COR-L47 (cell line): ENCODE measurements around the gene THAP10.
"Not testable (repeated sequence)": the region's sequence is repeated elsewhere in the genome, so short reads cannot be mapped to it uniquely, and the experiment has no call there.

Source experiments
- DNase-seq: peaks from one replicate; lab custom pipeline; 2025; lab: John Stamatoyannopoulos, UW

The THAP10 gene

DNA sequence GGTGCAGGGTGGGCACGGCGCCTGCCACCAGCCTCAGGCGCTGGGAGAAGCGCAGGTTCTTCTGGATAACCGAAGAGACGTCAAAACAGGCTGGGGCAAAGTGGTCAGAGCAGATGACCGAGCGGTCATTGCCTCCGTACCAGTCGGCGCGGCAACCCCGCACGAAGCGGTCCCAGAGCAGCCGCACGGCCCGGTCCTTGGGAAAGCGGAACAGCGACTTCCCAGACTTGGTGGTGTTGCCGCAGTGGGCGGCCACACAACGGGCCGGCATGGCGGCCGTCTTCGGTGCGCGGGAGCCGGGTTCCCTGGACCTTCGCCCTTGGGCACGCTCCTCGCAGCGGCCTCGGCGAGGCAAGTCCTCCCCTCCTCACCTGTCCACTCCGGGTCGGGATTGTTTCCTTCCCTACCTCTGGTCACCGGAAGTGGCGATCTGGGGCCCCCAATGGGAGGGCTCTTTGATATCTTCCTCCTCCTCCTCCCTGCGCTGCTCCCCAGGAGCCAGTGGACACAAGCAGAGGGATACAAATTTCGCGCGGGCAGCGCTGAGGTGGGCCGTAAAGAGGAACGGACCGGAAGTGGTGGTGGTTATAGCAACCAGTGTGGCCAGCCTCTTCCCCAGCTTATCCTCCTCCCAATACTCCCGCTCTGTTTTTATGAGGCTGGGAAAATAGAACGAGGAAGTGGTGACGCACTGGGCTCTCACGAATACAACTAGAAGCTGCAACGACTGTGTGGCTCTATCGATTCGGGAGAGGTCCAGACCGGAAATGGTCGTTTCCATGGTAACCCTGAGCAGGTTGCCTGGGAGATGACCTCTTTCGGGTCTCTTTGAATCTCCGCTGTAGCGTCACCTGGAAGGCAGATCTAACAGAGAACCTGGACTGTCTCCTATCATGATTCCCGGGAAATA, at the start of gene THAP10, which contains the start of gene LRRC49:
TSS of gene THAP10 (minus strand) at position 432 of the 910 bp plus-strand sequence. CDS start at position 271, 161 bp downstream.
TSS of gene LRRC49 (plus strand) at position 825 of the 910 bp plus-strand sequence. CDS start at position 894, 69 bp downstream.
- DNase-seq = peak; percentile 97

DNA sequence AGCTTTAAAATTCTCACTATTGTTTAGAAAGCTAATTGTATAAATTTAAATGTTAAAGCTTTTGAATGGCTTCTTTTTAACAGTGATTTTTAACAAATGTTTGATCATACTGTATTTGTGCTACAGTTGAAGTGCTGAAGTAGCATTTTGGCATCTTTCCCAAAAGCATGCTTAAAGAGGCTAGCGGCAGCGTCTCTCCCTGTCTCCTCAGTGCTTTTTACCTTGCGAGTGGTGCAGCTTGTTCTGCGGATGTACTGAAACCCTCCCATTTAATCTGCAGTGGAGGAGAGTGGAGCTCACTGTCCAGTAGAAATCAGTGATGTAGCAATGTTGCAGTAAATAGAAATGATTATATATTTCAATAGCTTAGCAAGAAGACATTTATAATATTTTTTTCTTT, 44.1 kb upstream of the THAP10 start:
- peak; percentile 52 for DNase-seq

DNA sequence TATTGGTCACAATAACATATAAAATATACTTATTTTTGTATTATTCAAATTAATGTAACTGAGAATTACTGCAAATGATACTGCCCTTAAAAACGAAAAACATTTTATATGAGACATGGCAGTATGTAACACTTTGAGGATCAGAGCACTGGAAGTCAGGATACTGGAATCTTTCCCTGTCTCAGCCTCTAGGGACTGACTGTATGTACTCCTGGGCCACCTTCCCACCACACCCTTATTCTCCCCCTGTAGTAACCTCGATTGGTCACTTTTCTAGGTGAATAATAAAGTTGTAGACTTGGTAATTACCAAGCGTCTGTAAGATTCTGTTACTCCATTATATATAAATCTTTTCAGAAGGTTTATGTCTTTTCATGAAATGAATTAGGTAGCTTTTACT, 43.4 kb upstream of the THAP10 start:
- no peak for DNase-seq

DNA sequence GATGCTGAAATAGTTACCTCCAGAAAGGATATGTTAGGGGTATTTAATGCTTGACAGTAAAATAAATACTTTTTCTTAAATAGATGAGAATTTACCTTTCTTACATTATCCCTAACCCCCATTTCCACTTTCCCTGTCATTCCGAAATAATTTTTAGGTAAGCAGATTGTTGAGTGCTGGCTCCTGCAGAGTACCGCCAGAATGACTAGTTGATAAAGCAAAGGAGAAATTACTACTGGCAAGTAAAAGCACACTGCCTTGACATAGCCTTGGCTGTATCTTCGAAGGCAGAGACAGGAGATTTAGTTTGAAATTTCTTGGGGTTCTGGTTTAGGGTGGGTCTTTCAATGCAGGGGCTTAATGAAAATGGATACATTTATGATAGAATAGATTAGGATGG, 41.2 kb upstream of the THAP10 start:
- no peak for DNase-seq

DNA sequence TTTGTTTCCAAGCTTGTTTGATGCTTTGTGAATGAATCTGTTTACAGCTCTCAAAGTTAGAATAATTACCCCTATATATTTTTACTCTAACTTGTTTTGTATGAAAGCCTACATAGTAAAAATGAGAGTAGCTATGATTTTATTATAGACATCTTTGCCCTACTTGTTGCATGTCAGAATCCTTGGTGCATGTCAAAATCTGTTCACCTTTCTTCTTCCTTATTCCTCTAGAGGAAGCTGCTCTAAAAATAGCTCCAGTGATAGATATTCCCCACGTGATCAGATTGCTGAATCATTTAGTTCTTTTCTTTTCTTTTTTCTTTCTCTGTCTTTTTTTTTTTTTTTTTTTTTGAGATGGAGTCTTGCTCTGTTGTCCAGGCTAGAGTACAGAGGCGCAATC, 40.2 kb upstream of the THAP10 start:
- DNase-seq = no peak

DNA sequence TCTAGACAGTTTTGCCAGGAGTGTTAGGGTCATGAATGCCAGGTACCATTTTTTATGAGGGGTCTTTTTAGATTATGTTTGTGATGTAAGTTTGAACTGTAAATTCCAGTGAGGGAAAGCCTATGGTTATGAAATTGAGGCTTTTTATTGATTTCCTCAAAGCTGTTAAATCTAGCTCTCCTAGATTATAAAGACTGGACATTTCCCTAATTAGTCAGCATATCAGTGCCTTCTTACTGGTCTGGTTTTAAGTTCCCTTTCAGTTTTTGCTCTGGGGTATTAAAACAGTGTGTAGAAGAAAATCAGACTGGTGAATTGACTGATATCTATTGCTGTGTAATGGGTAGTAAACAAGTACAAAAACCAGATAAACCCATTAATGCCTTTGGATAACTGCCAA, 39.6 kb upstream of the THAP10 start:
- DNase-seq = no peak

DNA sequence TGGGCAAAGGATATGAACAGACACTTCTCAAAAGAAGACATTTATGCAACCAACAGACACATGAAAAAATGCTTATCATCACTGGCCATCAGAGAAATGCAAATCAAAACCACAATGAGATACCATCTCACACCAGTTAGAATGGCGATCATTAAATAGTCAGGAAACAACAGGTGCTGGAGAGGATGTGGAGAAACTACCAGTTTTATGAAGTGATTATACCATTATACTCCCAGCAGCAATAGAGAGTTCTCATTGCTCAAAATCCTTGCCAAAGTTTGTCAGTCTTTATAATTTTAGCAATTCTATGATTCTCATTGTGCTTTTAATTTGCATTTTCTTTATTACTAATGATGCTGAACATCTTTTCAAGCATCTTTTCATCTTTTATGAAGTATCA, 34.7 kb upstream of the THAP10 start:
- DNase-seq = not testable (repeated sequence)

DNA sequence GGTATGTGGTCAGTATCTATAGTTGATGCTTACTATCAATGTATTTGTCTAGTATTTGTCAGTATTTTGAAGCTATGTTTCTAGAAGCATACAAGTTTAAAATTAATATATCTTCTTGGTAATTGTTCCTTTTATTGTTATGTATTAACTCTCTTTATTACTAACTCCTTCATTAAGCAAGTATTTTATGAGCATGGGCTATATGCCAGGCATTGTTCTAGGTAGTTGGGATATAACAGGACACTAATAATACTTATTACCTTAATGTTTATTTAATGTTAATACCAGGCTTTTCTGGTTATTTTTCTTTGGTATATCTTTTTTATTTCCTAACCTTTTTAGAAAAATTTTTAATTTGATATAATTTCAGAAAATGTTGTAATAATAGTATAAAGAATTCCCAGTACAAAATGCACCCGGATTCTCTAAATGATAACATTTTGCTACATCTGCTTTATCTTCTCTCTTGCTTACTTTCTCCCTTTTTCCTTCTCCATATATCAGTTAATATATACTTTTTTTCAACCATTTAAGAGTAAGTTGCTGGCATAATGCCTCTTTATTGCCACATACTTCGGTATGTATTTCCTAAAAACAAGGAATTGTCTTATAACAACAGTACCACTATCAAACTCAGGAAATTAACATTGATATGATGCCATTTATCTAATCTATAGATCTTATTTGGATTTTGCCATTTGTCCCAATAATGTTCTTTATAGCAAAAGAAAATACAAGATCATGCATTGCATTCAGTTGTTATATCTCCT, 31.3 kb upstream of the THAP10 start:
- no peak for DNase-seq

DNA sequence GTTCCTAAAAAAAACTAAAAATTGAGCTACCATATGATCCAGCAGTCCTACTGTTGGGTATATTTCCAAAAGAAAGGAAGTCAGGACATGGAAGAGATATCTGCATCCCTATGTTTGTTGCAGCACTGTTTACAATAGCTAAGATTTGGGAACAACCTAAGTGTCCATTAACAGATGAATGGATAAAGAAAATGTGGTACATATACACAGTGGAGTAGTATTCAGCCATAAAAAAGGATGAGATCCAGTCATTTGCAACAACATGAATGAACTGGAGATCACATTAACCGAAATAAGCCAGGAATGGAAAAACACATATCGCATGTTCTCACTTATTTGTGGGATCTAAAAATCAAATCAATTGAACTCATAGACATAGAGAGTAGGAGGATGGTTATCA, 29.9 kb upstream of the THAP10 start:
- DNase-seq = no peak

DNA sequence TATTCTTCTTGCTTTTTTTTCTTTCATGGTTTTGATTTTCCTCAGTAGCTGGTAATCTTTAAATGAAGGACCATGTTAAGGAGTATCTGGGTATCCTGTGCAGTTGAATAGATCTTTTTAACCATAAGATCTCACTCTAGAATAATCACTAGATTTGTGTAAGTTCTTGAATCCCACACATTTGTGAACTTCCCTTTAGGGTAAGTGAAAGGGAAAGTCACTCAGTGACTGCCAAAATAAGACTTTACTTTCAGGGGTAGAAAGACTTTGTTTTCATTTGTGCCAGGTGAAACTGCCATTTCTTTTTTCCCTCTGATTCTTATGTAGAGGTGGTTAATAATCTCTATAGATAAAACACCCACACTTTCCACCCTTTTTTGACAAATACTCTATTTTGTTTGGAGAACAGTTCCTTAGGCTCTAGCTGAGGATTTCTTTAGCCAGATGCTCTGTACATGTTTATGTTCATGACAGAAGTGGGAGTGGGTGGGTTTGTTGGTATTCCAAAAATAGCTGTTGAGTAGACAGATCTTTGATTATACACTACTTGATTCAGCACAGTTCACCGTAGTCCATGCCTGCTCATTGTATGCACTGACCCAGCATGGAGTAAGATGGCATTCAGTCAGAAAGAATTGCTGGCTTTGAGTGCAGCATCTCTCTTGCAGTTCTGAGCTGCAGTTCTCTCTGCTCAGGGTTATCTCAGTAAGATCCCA, 28.9 kb upstream of the THAP10 start:
- DNase-seq = no peak

DNA sequence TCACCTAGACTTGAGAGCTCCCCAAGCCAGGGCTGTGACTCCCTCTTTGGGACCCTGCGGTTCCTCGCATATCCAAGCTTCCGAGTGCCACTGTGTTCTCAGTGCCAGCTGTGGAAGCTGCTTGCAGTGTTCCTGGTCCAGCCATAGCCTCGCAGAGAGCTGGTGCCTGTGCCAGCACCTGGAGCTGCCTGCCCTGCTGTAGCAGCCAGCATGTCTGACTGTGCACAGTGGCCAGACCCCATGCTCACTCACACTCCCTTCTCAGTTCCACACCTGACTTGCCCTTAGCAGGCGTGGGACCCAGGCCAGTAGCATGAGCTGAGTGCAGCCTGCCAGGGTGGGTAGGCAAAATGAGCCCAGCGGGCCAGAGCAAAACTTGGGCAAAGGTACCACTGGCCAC, 25.7 kb upstream of the THAP10 start:
- DNase-seq = no peak

DNA sequence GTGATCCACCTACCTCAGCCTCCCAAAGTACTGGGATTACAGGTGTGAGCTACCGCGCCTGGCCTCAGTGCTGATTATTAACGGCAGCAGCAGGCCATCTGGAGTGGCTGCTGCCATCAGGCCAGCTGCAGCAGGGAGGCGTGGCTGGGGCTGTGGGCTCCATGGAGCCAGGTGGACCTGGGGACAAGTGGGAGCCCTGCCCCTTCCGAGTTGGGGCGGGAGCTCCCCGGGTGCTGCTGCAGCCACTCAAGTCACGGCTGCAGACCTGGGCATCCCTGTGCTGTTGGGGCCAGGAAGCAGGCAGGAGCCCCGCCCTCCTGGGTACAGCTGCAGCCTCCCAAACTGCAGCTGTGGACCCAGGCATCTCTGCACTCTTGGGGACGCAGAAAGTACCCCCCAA, 24.3 kb upstream of the THAP10 start:
- DNase-seq = no peak

DNA sequence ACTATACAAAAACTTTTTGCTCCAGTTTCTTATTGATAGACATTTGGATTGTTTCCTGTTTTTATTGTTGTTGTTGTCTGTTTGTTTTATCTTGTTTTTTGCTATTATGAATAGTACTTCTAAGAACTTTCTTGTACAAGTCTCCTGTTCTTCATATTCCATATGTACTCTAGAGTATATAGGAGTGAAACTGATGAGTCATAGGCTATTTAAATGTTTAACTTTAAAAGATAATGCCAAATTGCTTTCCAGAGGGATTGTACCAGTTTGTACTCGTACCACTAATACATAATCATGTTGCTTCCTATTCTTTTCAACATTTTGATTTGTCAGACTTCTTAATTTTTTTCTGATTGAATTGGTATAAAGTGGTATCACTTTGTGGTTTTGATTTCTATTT, 20.0 kb upstream of the THAP10 start:
- DNase-seq = no peak

DNA sequence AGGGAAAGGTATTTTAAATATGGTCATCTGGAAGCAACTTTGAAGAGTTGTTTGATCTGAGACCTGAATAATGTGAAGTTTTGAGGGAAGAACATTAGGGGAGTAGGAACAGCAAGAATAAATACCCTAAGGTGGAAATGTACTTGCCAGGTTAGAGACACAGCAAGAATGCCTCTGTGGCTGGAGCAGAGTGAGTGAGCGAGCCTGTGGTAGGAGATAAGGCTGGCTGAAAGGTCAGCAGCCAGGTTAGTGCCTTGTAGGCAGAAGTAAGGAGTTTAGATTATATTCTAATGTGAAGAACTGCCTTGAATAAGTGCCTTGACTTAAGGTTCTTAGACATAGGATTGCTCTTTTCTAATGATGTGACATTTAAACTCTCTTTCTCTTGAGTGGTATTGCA, 18.7 kb upstream of the THAP10 start:
- no peak for DNase-seq

DNA sequence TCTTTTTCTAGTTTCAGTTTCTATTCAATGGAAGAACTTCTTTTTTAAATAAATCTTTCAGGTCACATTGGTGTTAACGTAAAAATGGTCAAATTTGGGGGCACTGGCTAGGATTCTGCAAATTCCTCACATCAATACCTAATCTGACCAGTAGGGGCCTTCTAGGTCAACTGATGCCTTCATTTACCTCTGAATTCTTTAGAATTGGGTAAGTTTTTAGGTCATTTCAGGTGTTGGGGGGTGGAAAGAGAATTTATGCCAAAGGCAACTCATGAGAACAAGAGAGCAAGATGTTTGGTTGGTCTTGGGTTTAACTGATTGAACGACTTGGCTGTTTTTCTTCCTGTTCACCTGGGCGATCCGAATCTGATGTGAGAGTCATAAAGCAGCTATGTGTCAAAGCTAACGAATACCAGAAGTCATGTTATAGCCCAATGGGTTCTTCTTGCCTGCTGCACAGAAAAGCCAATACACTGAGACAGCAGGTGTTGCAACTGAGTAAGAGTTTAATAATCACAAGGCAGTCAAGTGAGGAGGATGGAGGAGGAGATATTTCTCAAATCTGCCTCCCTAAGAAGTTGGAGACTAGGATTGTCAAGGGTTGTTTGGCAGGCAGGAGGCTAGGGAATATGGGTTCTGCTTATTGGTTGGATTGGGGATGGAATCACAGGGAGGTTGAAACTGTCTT, 15.7 kb upstream of the THAP10 start:
- DNase-seq = no peak

DNA sequence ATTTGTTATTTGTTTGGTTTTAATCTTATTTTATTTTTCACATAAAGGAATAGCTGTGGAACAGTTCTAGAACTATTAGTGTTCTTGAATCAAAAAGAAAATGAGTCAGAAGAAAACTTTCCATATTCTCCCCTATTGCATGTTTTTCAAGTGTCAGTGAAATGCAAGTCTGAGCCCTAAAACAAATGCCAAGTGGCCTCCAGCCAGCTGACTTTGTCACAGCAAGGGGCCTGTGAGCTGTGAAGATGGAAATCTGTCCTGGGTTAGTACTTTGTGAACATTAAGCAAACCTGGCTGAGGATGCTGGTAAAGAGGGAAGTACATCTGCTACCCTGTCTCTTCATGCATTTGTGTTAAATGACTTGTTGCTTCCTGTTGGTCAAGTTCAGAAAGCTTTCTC, 14.6 kb upstream of the THAP10 start:
- DNase-seq = no peak

DNA sequence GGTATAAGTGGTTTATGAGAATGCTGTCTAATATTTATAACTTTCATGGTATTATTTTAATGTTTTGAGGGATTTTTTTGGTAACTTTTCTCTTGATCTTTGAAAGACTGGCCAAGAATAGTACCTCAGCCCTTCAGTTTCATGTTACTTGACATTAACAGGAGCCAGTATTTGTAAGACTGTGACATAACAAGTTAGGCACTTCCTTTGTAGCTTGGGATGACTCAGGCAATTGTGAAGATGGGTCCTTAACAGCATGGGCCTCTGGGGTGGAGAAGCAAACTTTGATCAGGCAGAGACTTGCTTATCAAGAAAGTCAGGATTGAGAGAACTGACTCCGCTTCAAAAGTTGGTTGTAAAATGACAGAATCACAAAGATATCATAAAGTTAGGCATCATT, 9.9 kb upstream of the THAP10 start:
- no peak for DNase-seq

DNA sequence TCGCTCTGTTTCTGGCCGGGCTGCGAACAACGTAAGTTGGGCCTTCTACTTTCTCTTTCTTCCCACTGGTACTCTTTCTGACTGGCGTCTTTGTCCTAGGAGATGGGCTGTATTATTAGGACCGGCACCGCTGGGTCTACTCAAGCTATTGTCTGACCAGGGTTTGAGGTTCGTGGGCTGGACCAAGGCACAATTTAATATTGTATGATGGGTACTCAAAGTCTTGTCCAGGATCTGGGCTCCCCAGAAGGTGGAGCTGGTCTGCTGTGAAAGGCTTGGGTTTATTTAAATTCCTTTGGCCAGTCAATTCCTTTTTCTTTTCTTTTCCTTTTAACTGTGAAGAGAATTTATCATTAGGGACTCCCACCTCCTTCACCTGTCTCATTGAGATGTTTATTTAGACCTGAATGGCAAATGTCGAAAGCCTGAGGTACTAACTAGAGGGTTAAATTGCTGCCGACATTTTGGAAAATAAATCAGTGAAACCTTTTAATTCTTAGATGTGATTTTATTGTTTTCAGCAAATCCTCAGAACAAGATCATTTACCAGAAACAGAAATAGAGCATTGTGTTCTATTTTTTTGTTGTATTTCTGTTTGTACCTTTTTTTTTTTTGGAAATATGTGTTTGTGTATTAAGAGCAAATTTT, 803 bp upstream of the THAP10 start:
- peak; percentile 75 for DNase-seq

DNA sequence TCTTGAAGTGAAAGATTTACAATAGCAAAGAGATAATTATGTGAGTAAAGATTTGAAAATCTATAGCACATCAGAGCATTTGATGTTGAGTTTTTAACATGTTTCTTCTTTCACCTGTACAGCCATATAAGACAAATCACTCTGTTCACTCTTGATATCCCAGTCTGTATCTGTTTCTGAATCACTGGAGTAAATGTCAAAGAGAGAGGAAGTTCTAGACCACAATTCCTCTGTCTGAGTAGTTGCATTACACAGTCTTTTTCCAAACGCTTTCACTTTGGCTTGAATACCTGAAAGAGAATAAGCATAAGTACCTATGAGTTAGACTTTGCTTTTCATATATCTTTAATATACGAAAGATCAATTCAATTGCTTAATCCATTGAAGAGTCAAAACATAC, 9.9 kb downstream of the THAP10 start:
- no peak for DNase-seq

DNA sequence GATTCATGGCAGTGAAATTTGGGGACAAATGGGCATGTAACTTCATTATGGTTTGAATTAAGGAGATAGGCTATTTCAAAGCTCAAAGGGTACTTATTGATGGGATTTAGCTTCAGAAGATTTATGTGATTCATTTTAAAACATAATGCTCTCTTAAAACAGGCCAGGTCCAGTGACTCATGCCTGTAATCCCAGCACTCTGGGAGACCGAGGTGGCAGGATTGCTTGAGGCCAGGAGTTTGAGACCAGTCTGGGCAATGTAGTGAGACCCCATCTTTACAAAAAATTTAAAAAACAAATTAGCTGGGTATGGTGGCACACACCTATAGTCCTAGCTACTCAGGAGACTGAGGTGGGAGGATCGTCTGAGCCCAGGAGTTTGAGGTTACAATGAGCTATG, 11.5 kb downstream of the THAP10 start:
- DNase-seq = no peak

DNA sequence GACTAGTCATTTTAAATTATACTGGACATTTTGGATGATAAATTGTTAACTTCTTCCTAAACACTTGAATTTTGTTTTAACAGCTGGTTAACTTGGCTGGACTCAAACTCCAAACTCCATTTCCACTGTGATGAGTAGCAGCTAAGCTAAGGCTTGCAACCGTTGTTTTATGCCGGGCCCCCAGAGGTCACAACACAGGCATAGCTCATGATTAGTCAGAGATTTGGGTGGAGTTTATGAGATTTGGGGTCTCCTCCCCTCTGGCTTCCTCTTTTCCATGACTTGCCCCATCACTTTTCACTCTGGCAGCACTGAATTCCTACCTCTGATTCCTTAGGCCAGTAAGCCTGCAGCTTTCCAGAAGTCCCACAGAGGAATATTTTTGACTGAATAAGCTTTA, 12.8 kb downstream of the THAP10 start:
- no peak for DNase-seq
